GM21723 (cell line): Measurements from ENCODE around the gene TULP4.
"Not testable (repeated sequence)": the region's sequence is repeated elsewhere in the genome, so short reads cannot be mapped to it uniquely, and the experiment has no call there.

Experiments used
- ATAC-seq: cut with Tn5 transposase; IDR thresholded peaks from one replicate; pipeline ENCODE4 v1.9.1; 2021; ENCODE audit warnings: mild to moderate bottlenecking, moderate library complexity; ENCODE audit not compliant: unreplicated experiment

TULP4 gene

DNA sequence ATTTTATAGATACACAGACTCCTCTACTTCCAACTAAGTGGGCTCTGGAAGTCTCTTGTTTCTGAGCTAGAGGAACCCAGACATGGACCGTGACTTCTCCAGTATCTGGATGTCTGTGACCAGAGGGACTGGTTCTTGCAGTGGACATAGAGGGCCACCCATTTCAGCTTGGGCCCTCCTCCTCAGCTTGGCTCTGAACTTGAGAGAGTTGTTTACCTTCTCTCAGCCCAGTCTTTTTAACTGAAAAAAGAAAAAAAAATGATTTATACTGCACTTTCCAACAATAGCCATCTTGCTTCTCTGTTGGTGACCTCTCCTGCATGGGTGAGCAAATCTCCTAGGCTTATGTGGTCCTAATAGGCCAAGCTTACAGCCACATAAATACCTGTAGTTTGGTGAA lies 187.3 kb downstream of the TULP4 start:
- ATAC-seq = no peak

DNA sequence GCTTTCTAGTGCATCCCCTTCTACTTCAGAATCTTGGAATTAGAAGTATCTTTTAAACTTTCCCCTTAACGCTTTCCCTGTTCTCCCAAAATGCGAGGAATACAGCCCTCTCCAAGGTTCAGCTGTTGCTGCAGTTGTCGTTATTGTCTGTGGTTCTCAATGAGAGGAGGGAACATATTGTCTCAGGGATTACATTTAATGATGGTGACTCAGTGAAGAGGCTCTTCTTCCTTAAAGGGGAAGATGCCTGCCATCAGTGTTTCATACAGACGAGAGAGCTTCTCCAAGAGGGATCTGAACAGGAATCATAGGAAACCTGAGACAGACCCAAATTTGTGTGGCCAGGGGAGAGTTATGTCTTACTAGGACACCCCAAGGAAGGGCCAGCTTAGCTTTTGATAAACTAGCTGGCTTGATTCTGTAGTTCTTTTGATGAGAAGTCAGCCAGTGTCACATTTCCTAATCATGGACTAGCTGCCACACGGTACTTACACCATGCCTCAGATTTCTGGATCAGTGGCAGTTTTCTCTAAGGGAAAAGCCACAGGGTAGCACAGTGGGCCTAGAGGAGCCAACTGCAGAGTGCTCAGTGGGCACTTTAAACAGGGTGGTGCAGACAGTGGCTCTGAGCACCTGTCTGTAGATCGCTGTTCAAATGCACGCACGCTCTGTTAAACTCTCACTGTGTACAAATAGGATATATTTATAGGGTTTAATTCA lies 187.9 kb downstream of the TULP4 start:
- ATAC-seq = no peak

DNA sequence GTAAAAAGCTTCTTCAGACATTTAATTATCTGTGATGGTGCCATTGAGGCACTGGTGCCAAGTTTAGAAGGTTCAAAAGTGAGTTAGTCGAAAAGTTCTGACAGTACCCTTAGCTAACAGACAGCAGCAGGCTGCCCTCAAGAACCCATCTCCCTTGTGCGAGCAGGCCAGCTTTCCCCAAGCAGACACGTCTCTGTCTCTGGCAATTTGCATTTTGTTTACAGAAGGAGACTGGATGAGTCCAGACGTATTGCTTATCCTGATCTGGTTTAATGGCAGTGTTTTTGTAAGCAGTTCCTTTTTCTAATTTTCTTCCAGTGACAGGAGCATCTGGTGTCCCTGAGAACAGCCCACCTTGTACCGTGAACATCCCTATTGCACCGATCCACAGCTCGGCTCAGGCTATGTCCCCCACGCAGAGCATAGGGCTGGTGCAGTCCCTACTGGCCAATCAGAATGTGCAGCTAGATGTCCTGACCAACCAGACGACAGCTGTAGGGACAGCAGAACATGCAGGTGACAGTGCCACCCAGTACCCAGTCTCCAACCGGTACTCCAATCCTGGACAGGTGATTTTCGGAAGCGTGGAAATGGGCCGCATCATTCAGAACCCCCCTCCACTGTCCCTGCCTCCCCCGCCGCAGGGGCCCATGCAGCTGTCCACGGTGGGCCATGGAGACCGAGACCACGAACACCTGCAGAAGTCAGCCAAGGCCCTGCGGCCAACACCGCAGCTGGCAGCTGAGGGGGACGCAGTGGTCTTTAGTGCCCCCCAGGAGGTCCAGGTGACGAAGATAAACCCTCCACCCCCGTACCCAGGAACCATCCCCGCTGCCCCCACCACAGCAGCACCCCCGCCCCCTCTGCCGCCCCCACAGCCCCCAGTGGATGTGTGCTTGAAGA lies 189.3 kb downstream of the TULP4 start:
- no peak for ATAC-seq

DNA sequence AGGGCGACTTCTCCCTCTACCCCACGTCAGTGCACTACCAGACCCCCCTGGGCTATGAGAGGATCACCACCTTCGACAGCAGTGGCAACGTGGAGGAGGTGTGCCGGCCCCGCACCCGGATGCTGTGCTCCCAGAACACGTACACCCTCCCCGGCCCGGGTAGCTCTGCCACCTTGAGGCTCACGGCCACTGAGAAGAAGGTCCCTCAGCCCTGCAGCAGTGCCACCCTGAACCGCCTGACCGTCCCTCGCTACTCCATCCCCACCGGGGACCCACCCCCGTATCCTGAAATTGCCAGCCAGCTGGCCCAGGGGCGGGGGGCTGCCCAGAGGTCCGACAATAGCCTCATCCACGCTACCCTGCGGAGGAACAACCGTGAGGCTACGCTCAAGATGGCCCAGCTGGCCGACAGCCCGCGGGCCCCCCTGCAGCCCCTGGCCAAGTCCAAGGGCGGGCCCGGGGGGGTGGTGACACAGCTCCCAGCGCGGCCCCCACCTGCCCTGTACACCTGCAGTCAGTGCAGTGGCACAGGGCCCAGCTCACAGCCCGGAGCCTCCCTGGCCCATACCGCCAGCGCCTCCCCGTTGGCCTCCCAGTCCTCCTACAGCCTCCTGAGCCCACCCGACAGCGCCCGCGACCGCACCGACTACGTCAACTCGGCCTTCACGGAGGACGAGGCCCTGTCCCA lies 190.1 kb downstream of the TULP4 start:
- no peak for ATAC-seq

DNA sequence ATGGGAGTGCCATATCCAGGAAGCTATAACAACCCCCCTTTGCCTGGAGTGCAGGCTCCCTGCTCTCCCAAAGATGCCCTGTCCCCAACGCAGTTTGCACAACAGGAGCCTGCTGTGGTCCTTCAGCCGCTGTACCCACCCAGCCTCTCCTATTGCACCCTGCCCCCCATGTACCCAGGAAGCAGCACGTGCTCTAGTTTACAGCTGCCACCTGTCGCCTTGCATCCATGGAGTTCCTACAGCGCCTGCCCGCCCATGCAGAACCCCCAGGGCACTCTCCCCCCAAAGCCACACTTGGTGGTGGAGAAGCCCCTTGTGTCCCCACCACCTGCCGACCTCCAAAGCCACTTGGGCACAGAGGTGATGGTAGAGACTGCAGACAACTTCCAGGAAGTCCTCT lies 191.0 kb downstream of the TULP4 start:
- no peak for ATAC-seq

DNA sequence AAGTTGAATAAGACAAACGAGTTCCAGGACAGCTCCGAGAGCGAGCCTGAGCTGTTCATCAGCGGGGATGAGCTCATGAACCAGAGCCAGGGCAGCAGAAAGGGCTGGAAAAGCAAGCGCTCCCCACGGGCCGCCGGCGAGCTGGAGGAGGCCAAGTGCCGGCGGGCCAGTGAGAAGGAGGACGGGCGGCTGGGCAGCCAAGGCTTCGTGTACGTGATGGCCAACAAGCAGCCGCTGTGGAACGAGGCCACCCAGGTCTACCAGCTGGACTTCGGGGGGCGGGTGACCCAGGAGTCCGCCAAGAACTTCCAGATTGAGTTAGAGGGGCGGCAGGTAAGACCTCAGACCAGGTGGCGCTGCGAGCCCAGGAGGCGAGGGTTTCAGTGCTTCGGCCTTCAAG lies 191.6 kb downstream of the TULP4 start:
- no peak for ATAC-seq

DNA sequence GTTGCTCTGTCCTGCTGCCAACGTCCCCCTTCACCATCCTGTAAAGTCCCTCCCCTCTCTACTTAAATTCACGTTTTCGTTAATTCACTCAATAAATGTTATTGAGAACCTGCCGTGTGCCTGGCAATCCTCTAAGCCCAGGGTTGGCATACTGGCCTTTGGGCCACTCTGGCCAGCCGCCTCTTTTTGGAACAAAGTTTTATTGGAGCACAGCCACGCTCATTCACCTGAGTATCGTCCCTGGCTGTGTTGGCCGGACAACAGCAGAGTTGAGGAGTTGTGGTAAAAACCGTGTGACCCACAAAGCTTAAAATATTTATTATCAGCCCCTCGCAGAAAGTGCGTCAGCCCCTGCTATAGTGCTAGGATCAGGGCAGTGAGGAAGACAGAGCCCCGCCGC lies 192.9 kb downstream of the TULP4 start:
- ATAC-seq = no peak

DNA sequence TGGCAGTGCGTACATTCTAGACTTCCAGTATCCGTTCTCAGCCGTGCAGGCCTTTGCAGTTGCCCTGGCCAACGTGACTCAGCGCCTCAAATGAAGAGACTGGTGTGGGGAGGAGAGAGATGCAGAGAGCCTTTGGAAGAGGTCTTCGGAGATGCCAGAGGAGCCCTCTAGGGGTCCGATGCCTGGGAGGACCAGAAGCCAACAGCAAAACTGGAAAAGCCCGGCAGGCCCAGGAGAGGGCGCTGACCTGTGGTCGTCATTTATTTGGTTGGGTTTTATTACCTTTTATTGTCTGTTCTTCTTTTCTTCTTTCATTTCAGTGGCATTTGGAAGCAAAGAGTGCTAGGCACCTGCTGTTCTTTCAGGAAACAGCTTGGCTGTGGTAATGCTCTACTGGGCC lies 194.3 kb downstream of the TULP4 start:
- no peak for ATAC-seq

DNA sequence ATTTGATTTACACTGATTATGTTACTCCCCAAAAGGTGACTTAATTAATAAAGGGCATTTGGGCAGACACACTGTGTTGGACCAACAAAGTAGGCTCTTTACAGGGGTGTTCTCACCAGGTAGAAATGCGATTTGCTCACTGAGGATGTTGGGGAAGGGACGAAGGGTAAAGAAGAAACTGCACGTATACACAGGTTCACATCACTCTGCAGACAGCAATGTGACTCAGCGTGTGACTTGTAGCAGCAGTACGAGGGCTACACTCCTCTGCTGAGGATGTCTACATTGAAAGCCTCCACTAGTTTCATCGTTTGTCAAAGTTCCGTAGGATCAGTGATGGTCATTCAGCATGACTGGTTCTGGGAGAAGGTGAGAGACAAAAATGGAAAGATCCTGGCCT lies 194.9 kb downstream of the TULP4 start:
- ATAC-seq = no peak

DNA sequence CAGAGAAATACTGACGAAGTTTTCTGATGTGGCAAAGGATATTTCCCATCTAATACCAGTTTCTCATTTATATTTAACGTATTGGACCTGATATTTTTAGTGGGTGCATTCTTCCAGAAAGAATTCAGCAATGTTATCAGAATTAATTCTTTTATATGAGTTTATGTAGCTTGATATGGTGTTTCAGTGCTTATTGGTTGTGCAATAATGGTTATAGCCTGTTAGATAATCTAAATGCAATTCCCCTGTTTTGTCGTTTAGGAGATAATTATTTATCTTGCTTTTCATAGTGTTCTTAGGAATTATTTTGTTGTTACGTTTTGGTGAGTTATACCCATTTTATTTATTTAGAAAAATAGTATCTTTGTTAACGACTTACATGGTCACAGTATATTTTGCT lies 196.2 kb downstream of the TULP4 start:
- ATAC-seq = no peak

DNA sequence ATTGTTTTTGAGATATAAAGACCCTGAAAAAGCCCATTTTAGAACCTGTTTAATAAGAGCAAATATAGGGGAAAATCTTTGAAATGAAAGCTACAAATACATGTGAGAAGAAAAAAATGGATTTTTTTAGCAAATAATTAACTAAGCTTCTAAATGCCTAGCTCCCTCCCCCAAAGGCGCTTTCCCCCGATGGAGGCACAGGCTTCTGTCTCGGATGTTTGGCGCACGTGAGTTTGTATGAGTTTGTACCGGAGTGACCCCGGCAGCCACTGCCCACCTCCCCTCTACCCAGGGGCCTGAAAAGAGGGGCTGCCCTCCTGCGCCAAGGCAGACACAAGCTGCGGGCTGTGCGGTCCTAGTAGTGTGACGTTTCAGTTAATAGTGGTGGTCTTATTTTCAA lies 197.2 kb downstream of the TULP4 start:
- ATAC-seq = no peak

DNA sequence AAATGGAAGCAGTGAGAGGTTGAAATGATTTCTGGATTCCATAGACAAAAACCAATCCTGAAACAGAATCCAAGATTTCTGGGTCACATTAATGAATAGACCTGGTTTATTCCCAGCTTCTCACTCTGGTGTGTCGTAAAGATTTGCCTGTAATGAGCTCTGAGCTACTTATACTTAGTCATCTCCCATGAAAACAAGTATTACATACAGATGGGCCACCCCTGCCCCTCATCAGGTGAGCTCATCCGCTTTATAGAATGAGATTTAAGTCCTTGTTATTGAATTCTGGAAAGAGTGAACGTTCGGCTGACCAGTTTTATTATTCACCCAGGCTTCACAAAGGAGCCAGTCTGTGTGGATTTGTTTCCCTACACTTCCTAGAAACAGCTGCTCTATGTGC lies 200.5 kb downstream of the TULP4 start:
- no peak for ATAC-seq

DNA sequence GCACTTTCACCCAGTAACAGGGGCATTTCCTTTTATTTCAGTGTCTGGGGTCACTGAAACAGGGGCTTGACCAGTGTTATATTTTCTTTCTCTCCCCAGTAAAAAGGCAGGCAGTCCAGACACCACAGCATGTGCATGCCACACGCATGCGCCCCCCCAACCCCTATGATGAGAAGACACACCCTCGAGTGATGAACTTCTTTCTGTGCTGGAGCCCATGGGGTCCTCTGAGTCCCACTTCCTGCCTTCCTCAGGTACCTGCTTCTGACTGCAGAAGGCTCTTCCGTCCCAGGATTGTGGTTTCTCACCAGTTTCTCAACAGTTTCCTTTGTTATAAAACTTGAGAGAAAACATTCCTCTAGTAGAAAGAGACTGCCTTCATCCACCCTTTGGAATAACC lies 201.9 kb downstream of the TULP4 start:
- ATAC-seq = no peak

DNA sequence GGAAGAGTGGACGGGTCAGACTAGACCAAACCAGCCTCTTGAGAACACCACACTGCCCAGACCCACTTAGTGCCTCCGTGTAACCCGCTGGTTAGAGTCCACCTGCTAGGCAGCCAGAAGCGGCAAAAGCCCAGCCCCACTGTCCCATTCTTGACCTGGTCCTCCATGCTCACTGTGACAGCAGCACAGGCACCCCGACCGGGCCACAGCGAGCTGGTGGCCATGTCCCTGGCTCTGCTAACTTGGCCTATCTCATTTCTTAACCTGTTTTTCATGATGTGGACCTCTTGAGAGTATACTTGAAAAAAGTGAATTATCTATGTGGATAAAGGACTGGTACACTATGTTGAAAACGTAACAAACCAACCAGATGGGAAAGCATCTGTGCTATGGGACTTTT lies 202.7 kb downstream of the TULP4 start:
- no peak for ATAC-seq

DNA sequence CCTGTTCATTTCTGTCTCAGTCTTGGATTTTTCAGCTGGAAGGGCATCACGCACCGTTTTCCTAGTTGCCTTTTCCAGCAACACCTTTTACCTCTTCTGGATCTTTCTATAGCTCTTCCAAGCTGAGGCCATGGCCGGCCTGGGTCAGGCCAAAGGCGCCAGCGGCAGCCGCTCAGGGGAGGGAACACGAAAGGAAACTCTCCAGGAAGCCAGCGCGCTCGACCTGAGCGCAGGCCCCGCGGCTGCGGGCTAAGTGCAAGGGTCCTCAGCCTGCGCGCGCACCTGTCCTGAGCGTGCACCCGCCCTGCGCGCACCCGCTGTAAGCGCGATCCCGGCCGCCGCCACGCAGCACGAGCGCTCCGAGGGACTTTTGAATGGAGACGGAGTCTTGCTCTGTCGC lies 203.8 kb downstream of the TULP4 start:
- ATAC-seq = no peak

DNA sequence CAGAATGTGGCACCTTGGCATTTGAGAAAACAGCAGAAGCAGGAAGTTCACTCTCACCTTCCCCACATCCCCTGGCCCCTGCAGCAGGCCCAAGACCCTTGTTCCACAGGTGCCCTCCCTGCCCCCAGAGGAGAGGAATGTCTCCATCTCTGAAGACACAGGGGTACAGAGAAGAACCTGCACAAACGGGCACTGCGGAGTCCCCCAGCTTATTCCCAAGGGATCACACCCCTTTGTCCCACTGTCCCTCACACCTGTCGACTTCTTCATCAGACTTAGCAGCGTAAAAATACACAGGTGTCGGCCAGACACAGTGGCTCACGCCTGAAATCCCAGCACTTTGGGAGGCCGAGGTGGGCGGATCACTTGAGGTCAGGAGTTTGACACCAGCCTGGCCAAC lies 204.8 kb downstream of the TULP4 start:
- no peak for ATAC-seq

DNA sequence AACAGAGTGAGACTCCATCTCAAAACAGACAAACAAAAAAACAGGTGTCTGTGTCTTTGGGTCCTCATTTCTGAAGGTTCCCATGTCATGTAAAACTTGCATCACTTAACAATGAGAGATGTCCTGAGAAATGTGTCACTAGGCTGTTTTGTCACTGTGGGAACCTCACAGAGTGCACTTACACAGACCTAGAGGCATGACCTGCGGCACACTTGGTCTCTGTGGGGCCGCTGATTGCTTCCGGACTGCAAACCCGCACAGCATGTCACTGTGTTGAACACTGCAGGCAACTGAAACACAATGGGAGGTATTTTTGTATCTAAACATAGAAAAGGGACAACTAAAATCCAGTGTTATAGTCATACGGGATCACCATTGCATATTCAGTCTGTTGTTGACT lies 205.3 kb downstream of the TULP4 start:
- no peak for ATAC-seq

DNA sequence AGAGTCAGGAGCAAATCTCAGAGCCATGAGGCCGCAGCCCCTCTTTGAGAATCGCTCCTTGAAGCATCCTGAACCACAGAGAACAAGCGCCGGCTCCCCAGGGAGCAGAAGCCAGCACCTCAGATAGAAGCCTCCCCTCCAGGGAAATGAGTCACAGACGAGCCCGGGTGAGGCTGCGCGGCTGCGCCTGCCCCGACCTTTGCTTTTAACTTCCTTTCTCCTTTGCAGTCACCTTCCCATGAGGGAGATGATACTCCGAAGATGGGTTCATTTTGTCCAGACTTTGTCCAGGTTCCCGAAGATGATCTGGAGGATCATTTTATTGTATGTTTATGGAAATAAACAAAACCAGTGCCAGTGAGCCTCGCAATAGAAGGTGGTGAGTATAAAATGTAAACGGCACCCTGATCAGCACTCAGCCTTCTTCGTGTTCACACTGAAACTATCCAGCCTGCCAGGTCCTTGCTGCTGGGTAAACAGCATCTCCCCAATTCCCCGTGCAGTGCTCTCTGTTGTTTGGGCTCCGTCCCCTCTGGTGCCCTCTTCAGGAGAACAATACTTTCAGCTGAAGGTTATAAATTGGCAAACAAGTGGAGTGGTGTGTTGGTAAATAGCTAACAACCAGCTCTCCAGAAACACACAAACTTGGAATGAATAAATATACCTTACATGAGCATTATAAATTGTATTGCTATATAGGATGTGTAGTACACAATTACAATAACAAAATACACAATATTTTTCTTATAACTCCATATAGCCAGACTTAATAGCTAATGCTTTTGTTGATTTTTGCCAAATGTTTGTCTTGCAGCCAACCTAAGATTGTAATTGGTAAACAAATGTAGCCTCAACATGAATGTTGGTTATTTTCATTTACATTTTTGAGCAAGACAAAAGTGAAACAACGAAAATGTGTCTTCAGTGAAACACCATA lies 206.2 kb downstream of the TULP4 start:
- peak; percentile 84 for ATAC-seq

DNA sequence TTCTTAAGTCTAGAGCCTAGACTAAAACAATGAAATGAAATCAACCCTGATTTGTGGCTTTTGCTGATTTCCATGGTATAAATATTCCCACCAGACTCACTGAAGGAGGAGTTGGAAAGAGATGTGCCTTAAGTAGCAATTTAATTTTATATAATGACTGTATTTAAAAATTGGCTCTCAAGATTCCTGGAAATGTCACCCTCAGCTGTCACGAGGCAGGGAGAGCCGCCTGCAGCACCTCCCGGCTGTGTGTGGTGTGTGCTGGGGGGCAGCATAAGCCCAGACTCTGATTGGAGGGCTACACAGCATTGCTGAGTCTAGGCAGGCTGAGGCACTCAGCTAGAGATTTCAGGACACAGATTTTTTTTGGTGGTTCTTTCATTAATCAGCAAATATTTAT lies 207.0 kb downstream of the TULP4 start:
- ATAC-seq = no peak

DNA sequence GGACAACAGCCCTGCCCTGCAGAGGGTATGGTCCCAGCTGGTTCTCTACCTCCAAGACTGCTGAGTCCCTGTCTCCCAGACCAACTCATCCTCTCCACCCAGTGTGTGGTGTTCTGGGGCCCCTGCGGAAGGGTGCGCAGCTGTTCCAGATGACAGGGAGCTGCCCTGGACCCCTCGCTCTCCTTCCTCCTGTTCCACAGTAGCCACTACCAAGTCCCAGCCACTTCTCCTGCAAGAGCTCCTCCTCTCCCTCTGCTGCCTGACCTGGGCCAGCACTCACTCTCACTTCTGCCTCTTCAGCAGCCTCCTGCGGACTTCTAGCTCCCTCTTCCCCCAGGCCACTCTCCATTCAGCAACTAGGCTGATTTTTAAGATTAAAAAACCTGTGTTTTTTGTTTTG lies 207.5 kb downstream of the TULP4 start:
- ATAC-seq = no peak

DNA sequence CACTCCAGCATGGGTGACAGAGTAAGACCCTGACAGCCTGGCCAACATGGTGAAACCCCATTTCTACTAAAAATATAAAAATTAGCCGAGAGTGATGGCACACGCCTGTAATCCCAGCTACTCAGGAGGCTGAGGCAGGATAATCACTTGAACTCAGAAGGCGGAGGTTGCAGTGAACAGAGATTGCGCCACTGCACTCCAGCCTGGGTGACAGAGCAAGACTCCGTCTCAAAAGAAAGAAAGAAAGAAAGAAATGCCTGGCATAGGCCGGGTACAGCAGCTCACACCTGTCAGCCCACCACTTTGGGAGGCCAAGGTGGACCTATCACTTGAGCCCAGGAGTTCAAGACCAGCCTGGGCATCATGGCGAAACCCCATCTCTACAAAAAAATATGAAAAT lies 208.7 kb downstream of the TULP4 start:
- ATAC-seq = not testable (repeated sequence)
